Liver (tissue), 9 donors: Measurements from ENCODE around the gene RRAS2. TPM values are rescaled to one million over a fixed set of nuclear protein-coding genes. Genes with fewer than 3 reads are reported as not detected.

Experiments used
- DNase-seq: peaks from one replicate; pipeline ENCODE4 v3.0.0-alpha.2; 2017; ENCODE audit warnings: low spot score
- H3K27ac ChIP-seq, 2 donors: one replicate each; pipeline ENCODE4 v1.7.0; 2013; ENCODE audit warnings: inconsistent platforms in 2 of 2, low read length in 2 of 2, control low read depth in 1 of 2, low read depth in 1 of 2, mild to moderate bottlenecking in 1 of 2
- H3K27me3 ChIP-seq, 4 donors: one replicate each; pipeline versions ENCODE4 v1.6.1 to v1.7.0; 2013; ENCODE audit warnings: low read length in 3 of 4, inconsistent platforms in 1 of 4, mild to moderate bottlenecking in 1 of 4, moderate library complexity in 1 of 4; ENCODE audit not compliant: control insufficient read depth in 4 of 4, insufficient read depth in 4 of 4
- H3K36me3 ChIP-seq, 4 donors: one replicate each; pipeline versions ENCODE4 v1.6.1 to v1.7.0; 2013; ENCODE audit warnings: low read length in 3 of 4, mild to moderate bottlenecking in 3 of 4, low read depth in 1 of 4, moderate library complexity in 1 of 4; ENCODE audit not compliant: control insufficient read depth in 4 of 4, insufficient read depth in 3 of 4
- H3K4me1 ChIP-seq, 4 donors: one replicate each; pipeline versions ENCODE4 v1.6.1 to v1.7.0; 2013; ENCODE audit warnings: low read length in 3 of 4, mild to moderate bottlenecking in 3 of 4, moderate library complexity in 1 of 4; ENCODE audit not compliant: control insufficient read depth in 4 of 4, insufficient read depth in 4 of 4
- H3K4me3 ChIP-seq, 3 donors: one replicate each; pipeline versions ENCODE4 v1.6.1 to v1.7.0; 2013; ENCODE audit warnings: low read length in 3 of 3, control low read depth in 1 of 3, low read depth in 1 of 3, mild to moderate bottlenecking in 1 of 3
- H3K9ac ChIP-seq, 2 donors: one replicate each; pipeline ENCODE4 v1.7.0; 2013; ENCODE audit warnings: low read length in 2 of 2, mild to moderate bottlenecking in 2 of 2, moderate library complexity in 2 of 2, control low read depth in 1 of 2, low read depth in 1 of 2
- H3K9me3 ChIP-seq, 4 donors: one replicate each; pipeline versions ENCODE4 v1.6.1 to v1.7.0; 2013; ENCODE audit warnings: low read length in 3 of 4; ENCODE audit not compliant: control insufficient read depth in 4 of 4
- CTCF ChIP-seq: fragments of 150-350 bp; IDR thresholded peaks from 2 replicates; pipeline ENCODE4 v1.5.1; 2017; ENCODE audit warnings: improper control_type of control experiment, low read depth, low read length; ENCODE audit not compliant: missing input control
- FOXA1 ChIP-seq: IDR thresholded peaks from 2 replicates; pipeline ENCODE4 v1.6.1; 2016; ENCODE audit warnings: antibody characterized with exemption
- GABPA ChIP-seq, 2 donors: IDR thresholded peaks in 1 of 2; conservative IDR thresholded peaks in 1 of 2; 2 replicates each; pipeline ENCODE4 v1.6.1; 2016; ENCODE audit warnings: antibody characterized with exemption in 2 of 2, mild to moderate bottlenecking in 1 of 2, moderate library complexity in 1 of 2
- HNF4G ChIP-seq: IDR thresholded peaks from 2 replicates; pipeline ENCODE4 v1.6.1; 2016; ENCODE audit warnings: antibody characterized with exemption
- JUND ChIP-seq, 2 donors: IDR thresholded peaks; 2 replicates each; pipeline ENCODE4 v1.6.1; 2016; ENCODE audit warnings: antibody characterized with exemption in 2 of 2
- MAX ChIP-seq: IDR thresholded peaks from 2 replicates; pipeline ENCODE4 v1.6.1; 2016; ENCODE audit warnings: antibody characterized with exemption
- NR2F2 ChIP-seq: IDR thresholded peaks from 2 replicates; pipeline ENCODE4 v1.6.1; 2016; ENCODE audit warnings: antibody characterized with exemption
- RAD21 ChIP-seq, 2 donors: IDR thresholded peaks; 2 replicates each; pipeline ENCODE4 v1.6.1; 2016; ENCODE audit warnings: antibody characterized with exemption in 2 of 2, mild to moderate bottlenecking in 2 of 2
- TAF1 ChIP-seq: conservative IDR thresholded peaks from 2 replicates; pipeline ENCODE4 v1.6.1; 2016; ENCODE audit warnings: antibody characterized with exemption, mild to moderate bottlenecking
- YY1 ChIP-seq: IDR thresholded peaks from 2 replicates; pipeline ENCODE4 v1.6.1; 2016; ENCODE audit warnings: antibody characterized with exemption, mild to moderate bottlenecking
- WGBS: extraction: QIAGEN DNeasy Blood & Tissue Kit; methylation state at CpG from one replicate; pipeline ENCODE4 v1.1.7; 2013; 5-methylcytosine and 5-hydroxymethylcytosine counted together
- polyA plus RNA-seq, 2 donors: library from polyadenylated mRNA; stranded (reverse) in 1 of 2; unstranded in 1 of 2; fragments of 200-250 nt in 1 of 2; fragments of >200 nt in 1 of 2; fragmentation: Nextera tagmentation in 1 of 2; extraction: Ambion mirVana in 1 of 2; gene quantifications; one replicate each; pipeline versions ENCODE4 v1.2.1 to v1.2.3, GENCODE V29; 2013 to 2015
- total RNA-seq, 2 donors: library from RNA; depleted of rRNA; stranded (reverse); fragments of >200 nt; gene quantifications; one replicate each; pipeline ENCODE4 v1.2.3, GENCODE V29; 2014
- TF ChIP-seq, protein P1 (sequence below): IDR thresholded peaks from 2 replicates; pipeline ENCODE4 v1.6.1; 2016; ENCODE audit warnings: antibody characterized with exemption
- TF ChIP-seq, protein P2 (sequence below): IDR thresholded peaks from 2 replicates; pipeline ENCODE4 v1.6.1; 2016; ENCODE audit warnings: antibody characterized with exemption
- TF ChIP-seq, protein P3 (sequence below): IDR thresholded peaks from 2 replicates; pipeline ENCODE4 v1.6.1; 2016; ENCODE audit warnings: antibody characterized with exemption, mild to moderate bottlenecking
- donor health status: healthy.
- donor health status: healthy.
- donor health status: healthy.
- donor health status: healthy.
- donor health status: healthy.

The RRAS2 gene
- total and polyA plus RNA-seq, 4 donors = 11.2 to 23.8 (median 17.5) TPM

- Histone ChIP-seq H3K36me3 (no peaks in the 10 kb centered on the region), H3K9ac (no peak overlapping the region), H3K27ac (no peak overlapping the region), H3K4me1 (peaks cover 2 to 3% (median 3%) of the 10 kb centered on the region in 4 donors), H3K9me3 (no peaks in the 10 kb centered on the region), H3K27me3 (no peaks in the 10 kb centered on the region), H3K4me3 (no peak overlapping the region)
- TF ChIP-seq NR2F2 (no peak), TAF1 (no peak), GABPA (IDR thresholded peaks at IDR 0.05 in 1 of 2, conservative IDR thresholded peaks at IDR 0.05 in 1 of 2) (no peak), JUND (IDR thresholded peaks at IDR 0.05) (no peak), HNF4G (no peak), MAX (no peak), FOXA1 (no peak), CTCF (no peak)
- TF ChIP-seq, protein P1, sequence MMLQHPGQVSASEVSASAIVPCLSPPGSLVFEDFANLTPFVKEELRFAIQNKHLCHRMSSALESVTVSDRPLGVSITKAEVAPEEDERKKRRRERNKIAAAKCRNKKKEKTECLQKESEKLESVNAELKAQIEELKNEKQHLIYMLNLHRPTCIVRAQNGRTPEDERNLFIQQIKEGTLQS = no peak
- TF ChIP-seq, protein P2, sequence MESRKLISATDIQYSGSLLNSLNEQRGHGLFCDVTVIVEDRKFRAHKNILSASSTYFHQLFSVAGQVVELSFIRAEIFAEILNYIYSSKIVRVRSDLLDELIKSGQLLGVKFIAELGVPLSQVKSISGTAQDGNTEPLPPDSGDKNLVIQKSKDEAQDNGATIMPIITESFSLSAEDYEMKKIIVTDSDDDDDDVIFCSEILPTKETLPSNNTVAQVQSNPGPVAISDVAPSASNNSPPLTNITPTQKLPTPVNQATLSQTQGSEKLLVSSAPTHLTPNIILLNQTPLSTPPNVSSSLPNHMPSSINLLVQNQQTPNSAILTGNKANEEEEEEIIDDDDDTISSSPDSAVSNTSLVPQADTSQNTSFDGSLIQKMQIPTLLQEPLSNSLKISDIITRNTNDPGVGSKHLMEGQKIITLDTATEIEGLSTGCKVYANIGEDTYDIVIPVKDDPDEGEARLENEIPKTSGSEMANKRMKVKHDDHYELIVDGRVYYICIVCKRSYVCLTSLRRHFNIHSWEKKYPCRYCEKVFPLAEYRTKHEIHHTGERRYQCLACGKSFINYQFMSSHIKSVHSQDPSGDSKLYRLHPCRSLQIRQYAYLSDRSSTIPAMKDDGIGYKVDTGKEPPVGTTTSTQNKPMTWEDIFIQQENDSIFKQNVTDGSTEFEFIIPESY = no peak
- TF ChIP-seq, protein P3, sequence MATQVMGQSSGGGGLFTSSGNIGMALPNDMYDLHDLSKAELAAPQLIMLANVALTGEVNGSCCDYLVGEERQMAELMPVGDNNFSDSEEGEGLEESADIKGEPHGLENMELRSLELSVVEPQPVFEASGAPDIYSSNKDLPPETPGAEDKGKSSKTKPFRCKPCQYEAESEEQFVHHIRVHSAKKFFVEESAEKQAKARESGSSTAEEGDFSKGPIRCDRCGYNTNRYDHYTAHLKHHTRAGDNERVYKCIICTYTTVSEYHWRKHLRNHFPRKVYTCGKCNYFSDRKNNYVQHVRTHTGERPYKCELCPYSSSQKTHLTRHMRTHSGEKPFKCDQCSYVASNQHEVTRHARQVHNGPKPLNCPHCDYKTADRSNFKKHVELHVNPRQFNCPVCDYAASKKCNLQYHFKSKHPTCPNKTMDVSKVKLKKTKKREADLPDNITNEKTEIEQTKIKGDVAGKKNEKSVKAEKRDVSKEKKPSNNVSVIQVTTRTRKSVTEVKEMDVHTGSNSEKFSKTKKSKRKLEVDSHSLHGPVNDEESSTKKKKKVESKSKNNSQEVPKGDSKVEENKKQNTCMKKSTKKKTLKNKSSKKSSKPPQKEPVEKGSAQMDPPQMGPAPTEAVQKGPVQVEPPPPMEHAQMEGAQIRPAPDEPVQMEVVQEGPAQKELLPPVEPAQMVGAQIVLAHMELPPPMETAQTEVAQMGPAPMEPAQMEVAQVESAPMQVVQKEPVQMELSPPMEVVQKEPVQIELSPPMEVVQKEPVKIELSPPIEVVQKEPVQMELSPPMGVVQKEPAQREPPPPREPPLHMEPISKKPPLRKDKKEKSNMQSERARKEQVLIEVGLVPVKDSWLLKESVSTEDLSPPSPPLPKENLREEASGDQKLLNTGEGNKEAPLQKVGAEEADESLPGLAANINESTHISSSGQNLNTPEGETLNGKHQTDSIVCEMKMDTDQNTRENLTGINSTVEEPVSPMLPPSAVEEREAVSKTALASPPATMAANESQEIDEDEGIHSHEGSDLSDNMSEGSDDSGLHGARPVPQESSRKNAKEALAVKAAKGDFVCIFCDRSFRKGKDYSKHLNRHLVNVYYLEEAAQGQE = no peak
- DNase-seq = no peak
- 93% methylated on average over 6 of the region's 6 CpGs for WGBS
These were observed 35.8 kb downstream of the RRAS2 start for GRCh38 chr11:14323118-14323676.

DNA sequence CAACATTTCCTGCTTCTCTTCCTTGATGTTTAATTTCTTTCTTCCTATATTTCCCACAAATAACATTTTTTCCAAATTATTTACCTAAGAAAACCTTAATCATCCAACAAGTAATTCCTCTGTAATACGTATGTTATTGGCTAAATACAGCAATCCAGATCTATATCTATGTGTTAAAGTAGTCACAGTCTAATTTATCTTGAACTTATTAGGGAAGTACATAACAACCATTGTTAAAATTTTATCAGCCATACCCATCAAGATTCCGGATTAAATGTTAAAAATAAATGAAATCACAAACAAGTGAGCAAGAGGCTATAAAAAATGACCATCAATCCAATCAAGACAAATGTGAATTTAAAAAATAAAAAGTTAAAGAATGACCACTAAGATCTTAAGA lies 36.5 kb downstream of the RRAS2 start:
- Histone ChIP-seq H3K4me1 (peaks cover 2 to 10% (median 7%) of the 10 kb centered on the region in 4 donors), H3K9ac (no peak overlapping the region), H3K9me3 (no peaks in the 10 kb centered on the region), H3K36me3 (no peaks in the 10 kb centered on the region), H3K27me3 (no peaks in the 10 kb centered on the region), H3K27ac (no peak overlapping the region), H3K4me3 (no peak overlapping the region)
- DNase-seq = no peak
- TF ChIP-seq HNF4G (no peak), TAF1 (no peak), YY1 (no peak), RAD21 (IDR thresholded peaks at IDR 0.05) (no peak), NR2F2 (no peak), MAX (no peak)
- TF ChIP-seq, protein P1 = no peak
- TF ChIP-seq, protein P2 = no peak
- 93% methylated on average over 2 of the region's 2 CpGs for WGBS
